ENCODE measurements around the gene ATXN7L2. TPM values are rescaled to one million over a fixed set of nuclear protein-coding genes. Genes with fewer than 3 reads are reported as not detected.

ATXN7L2 gene
- total and polyA plus RNA-seq, 2 donors from 2014 or later: 5.7 to 7.3 TPM

DNA sequence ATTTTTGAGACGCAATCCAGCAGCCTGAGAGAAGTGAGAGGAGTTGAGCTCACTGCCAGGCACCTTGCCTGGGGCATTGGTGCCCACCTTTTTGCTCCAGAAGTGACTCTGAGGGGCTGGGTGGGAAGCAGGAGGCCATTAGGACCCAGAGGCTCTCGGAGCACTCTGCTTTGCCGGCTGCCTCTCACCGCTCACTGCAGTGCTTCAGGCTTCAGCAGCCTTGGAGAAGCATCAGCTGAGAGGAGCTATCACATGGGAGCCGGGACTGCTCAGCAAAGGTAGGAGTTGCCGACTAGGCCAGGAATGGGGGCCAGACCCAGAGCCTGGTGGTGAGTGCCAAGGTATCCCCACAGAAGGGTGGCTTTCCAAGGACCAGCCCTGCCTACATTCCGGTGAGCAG, 56.0 kb downstream of the ATXN7L2 start, which contains the start of gene GPR61:
GPR61 (plus strand) TSS at position 197 of the 400 bp plus-strand sequence. CDS start 3,151 bp downstream, outside the sequence.
- Histone ChIP-seq H3K9me3 (ENCODE audit: control insufficient read depth in 2 of 3, insufficient read depth in 1 of 3, low read length in 3 of 3) (no peaks in the 10 kb centered on the region), H3K4me3 (ENCODE audit: low read length in 3 of 3) (no peak within 1 kb of the TSS), H3K27me3 (ENCODE audit: control insufficient read depth, insufficient read depth, low read length) (no peaks in the 10 kb centered on the region), H3K36me3 (ENCODE audit: control insufficient read depth in 2 of 3, insufficient read depth in 3 of 3, low read length in 3 of 3) (no peaks in the 10 kb centered on the region), H3K9ac (ENCODE audit: low read length in 3 of 3) (no peak within 1 kb of the TSS), H3K4me1 (ENCODE audit: control insufficient read depth in 2 of 3, insufficient read depth in 2 of 3, low read depth in 1 of 3, low read length in 3 of 3) (no peaks in the 10 kb centered on the region), H3K27ac (ENCODE audit: low read depth in 2 of 2, low read length in 2 of 2) (no peak within 1 kb of the TSS)
- intact Hi-C loops (cut with DNase I): loop anchor here (10.0 kb wide), 1 partner anchor 85 kb away; no protein-coding TSS in a partner anchor
- no peak for TF ChIP-seq CTCF (IDR thresholded peaks at IDR 0.05; ENCODE audit: borderline replicate concordance, extremely low read depth, insufficient read depth)
- DNase-seq (peak in 1 of 5 donors; percentile 32), FAIRE-seq (no peak)

- no peak for FAIRE-seq
- H3K9ac ChIP-seq (ENCODE audit: low read length in 3 of 3): no peak overlapping the region
- DNase-seq: no peak
Measured at GRCh38 chr1:109541102-109541501, 57.4 kb downstream of the ATXN7L2 start.

More at GRCh38 chr1:109541102-109541501, 57.4 kb downstream of the ATXN7L2 start:
- Histone ChIP-seq H3K27ac (ENCODE audit: low read depth in 2 of 2, low read length in 2 of 2) (no peak overlapping the region), H3K9me3 (ENCODE audit: control insufficient read depth in 2 of 3, insufficient read depth in 1 of 3, low read length in 3 of 3) (no peaks in the 10 kb centered on the region), H3K27me3 (ENCODE audit: control insufficient read depth, insufficient read depth, low read length) (no peaks in the 10 kb centered on the region), H3K4me1 (ENCODE audit: control insufficient read depth in 2 of 3, insufficient read depth in 2 of 3, low read depth in 1 of 3, low read length in 3 of 3) (no peaks in the 10 kb centered on the region), H3K4me3 (ENCODE audit: low read length in 3 of 3) (no peak overlapping the region), H3K36me3 (ENCODE audit: control insufficient read depth in 2 of 3, insufficient read depth in 3 of 3, low read length in 3 of 3) (no peaks in the 10 kb centered on the region)
- no peak for TF ChIP-seq CTCF (IDR thresholded peaks at IDR 0.05; ENCODE audit: borderline replicate concordance, extremely low read depth, insufficient read depth)
- intact Hi-C loops (cut with DNase I): no loop called here

Other genes with a start within 250 kb of the ATXN7L2 start
- 65.6 TPM for gene CELSR2, start 234.4 kb upstream of the ATXN7L2 start, total RNA-seq
- 10.6 TPM for gene CELSR2, start 234.4 kb upstream of the ATXN7L2 start, polyA plus RNA-seq (ENCODE audit: insufficient read depth, low read depth, low replicate concordance)
- 4.2 TPM for gene PSRC1, start 200.8 kb upstream of the ATXN7L2 start, total RNA-seq
- 3.5 TPM for gene PSRC1, start 200.8 kb upstream of the ATXN7L2 start, polyA plus RNA-seq (ENCODE audit: insufficient read depth, low read depth, low replicate concordance)
- 0.19 TPM for gene MYBPHL, start 176.9 kb upstream of the ATXN7L2 start, total RNA-seq
- gene MYBPHL, start 176.9 kb upstream of the ATXN7L2 start, polyA plus RNA-seq (ENCODE audit: insufficient read depth, low read depth, low replicate concordance): not detected
- gene SORT1, start 86.0 kb upstream of the ATXN7L2 start, total RNA-seq: 169 TPM
- 33.5 TPM for gene SORT1, start 86.0 kb upstream of the ATXN7L2 start, polyA plus RNA-seq (ENCODE audit: insufficient read depth, low read depth, low replicate concordance)
- gene PSMA5, start 57.5 kb upstream of the ATXN7L2 start, total RNA-seq: 71.4 TPM
- 91.1 TPM for gene PSMA5, start 57.5 kb upstream of the ATXN7L2 start, polyA plus RNA-seq (ENCODE audit: insufficient read depth, low read depth, low replicate concordance)
- gene SYPL2, start 17.4 kb upstream of the ATXN7L2 start, total RNA-seq: 6.7 TPM
- 9.8 TPM for gene SYPL2, start 17.4 kb upstream of the ATXN7L2 start, polyA plus RNA-seq (ENCODE audit: insufficient read depth, low read depth, low replicate concordance)
- gene CYB561D1, start 10.2 kb downstream of the ATXN7L2 start, total RNA-seq: 18.0 TPM
- 5.2 TPM for gene CYB561D1, start 10.2 kb downstream of the ATXN7L2 start, polyA plus RNA-seq (ENCODE audit: insufficient read depth, low read depth, low replicate concordance)
- gene AMIGO1, start 25.8 kb downstream of the ATXN7L2 start, total RNA-seq: 8.5 TPM
- 5.1 TPM for gene AMIGO1, start 25.8 kb downstream of the ATXN7L2 start, polyA plus RNA-seq (ENCODE audit: insufficient read depth, low read depth, low replicate concordance)
- not detected for gene GPR61, start 56.0 kb downstream of the ATXN7L2 start, total RNA-seq
- not detected for gene GPR61, start 56.0 kb downstream of the ATXN7L2 start, polyA plus RNA-seq (ENCODE audit: insufficient read depth, low read depth, low replicate concordance)
- 8.0 TPM for gene GNAI3, start 64.7 kb downstream of the ATXN7L2 start, total RNA-seq
- gene GNAI3, start 64.7 kb downstream of the ATXN7L2 start, polyA plus RNA-seq (ENCODE audit: insufficient read depth, low read depth, low replicate concordance): 4.2 TPM
- not detected for gene GNAT2, start 135.7 kb downstream of the ATXN7L2 start, total RNA-seq
- not detected for gene GNAT2, start 135.7 kb downstream of the ATXN7L2 start, polyA plus RNA-seq (ENCODE audit: insufficient read depth, low read depth, low replicate concordance)
- gene AMPD2, start 135.9 kb downstream of the ATXN7L2 start, total RNA-seq: 55.3 TPM
- 21.1 TPM for gene AMPD2, start 135.9 kb downstream of the ATXN7L2 start, polyA plus RNA-seq (ENCODE audit: insufficient read depth, low read depth, low replicate concordance)
- 34.0 TPM for gene GSTM4, start 172.2 kb downstream of the ATXN7L2 start, total RNA-seq
- gene GSTM4, start 172.2 kb downstream of the ATXN7L2 start, polyA plus RNA-seq (ENCODE audit: insufficient read depth, low read depth, low replicate concordance): 117 TPM
- gene GSTM2, start 184.2 kb downstream of the ATXN7L2 start, total RNA-seq: 47.1 TPM
- gene GSTM2, start 184.2 kb downstream of the ATXN7L2 start, polyA plus RNA-seq (ENCODE audit: insufficient read depth, low read depth, low replicate concordance): 116 TPM
- not detected for gene GSTM1, start 203.9 kb downstream of the ATXN7L2 start, total RNA-seq
- 61.2 TPM for gene GSTM1, start 203.9 kb downstream of the ATXN7L2 start, polyA plus RNA-seq (ENCODE audit: insufficient read depth, low read depth, low replicate concordance)
- gene GSTM5, start 228.3 kb downstream of the ATXN7L2 start, total RNA-seq: 4.2 TPM
- 9.1 TPM for gene GSTM5, start 228.3 kb downstream of the ATXN7L2 start, polyA plus RNA-seq (ENCODE audit: insufficient read depth, low read depth, low replicate concordance)